Stimulated activated CD4-positive, alpha-beta T cell treated with anti-CD3 and anti-CD28 coated beads, Interleukin-1b, Interleukin-23, amount 100 ng/mL, for 1 hour (primary cell): ENCODE results near the gene NLGN1.

Source experiments
- DNase-seq, 2 donors: peaks; one replicate each; pipeline ENCODE4 v3.0.0-alpha.2; 2020; ENCODE audit warnings: low read depth in 2 of 2

NLGN1 gene

DNA sequence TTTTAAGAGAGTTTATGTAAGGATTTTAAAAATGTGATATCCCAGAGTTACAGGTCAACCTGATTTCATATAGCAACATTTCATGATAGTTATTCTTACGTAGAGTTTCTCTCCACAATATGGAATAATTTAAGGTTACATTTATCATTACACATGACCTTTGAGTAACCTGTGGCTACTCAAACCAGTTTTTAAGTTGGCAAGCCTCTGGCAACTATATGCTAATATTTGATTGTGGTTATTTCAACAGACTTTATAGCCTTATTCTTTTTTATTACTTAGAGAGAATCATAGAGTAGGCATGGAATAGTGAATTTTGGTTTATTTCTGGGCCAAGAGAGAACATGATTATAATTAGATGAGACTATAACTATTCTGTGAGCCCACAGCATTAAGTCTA is 504.9 kb downstream of the NLGN1 start:
- DNase-seq, result no peak

DNA sequence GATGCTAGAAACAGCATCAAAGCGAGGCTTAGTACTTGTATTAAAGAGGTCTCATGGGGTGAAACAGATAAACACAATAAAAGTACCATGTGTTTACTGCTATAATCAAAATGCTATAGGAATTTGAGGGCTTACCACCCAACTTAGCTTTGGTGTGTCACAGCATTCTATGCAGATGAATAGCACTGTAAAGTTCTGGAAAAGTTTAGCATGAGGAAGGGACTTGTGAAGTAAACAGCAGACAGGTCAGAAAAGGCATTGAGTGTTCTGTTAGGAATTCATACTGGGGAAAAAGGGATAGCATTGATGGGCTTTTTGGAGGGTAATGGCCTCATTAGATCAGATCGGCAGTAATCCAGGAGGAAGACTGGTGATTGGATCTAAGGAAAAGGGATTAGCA is 505.3 kb downstream of the NLGN1 start:
- DNase-seq, result no peak

DNA sequence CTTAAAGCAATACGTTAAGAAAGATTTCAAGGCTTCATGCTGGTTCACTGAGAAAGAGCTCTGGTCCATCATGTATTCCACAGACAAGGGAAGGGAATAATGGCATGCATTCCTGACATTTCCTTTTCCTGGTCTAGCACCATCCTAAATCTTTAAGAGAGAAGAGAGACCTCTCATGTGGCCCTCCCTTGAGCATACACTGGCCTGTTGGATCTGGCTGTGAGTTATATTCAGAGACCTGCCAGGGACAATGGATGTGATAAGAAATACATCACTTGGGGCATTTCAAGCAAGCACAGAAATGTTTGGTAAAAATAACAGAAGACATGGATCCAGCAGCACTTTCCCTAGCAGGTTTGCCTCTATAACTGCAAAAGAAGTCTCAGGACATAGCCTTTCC is 507.8 kb downstream of the NLGN1 start:
- DNase-seq, result no peak

DNA sequence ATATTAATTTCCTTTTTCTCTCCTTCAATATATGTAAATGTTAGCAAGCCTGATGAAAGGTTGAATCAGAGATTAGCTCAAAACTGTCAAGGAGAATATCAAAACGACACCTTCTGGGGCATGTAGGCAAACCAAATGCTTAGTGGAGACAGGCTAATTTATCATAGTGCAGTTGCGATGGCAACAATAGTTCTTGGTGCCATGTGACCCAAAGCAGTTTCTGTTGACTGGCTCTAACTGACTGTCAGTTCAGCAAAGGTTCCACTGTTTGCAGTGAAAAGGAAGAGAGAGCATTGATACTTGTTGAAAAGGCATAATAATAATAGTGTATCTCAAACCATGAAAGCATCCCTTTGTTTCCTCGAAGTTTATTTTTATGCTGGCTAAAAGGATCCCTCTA is 513.9 kb downstream of the NLGN1 start:
- no peak for DNase-seq

DNA sequence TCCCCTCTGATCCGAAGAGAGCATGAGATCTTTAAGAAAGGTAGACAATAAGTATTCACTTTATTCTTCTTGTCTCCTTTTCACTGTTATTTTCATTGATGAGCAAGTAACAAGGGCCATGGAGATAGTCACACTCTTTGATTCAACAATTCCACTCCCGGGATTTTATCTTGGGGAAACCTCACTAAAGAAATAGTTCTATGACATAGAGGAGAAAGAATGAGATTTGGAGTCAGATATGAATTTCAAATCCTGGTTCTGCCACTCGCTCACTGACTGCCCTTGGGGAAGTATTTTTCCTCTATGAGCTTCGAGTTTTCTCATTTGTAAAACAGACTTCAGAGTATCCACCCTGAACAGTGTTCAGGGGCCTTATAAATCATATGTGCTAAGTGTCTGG is 514.6 kb downstream of the NLGN1 start:
- DNase-seq, result no peak

DNA sequence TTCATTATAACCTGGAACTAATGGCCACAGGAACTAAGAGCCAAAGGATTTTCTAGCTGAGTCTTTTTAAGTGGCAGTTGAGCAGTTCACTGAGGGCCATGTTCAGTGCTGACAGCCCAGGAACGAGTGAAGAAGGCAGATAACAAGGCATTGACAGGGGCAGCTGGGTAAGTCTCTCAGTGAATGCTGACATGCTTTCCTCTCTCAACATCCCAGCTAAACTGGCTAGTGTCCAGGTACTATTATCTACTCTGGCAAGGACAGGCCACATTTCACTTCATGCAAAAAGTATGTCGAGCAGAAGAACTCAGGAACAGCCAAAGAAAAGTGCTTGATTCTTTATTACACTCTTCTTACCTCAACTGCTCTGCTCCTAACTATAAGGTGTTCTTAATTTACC is 515.9 kb downstream of the NLGN1 start:
- DNase-seq, result no peak

DNA sequence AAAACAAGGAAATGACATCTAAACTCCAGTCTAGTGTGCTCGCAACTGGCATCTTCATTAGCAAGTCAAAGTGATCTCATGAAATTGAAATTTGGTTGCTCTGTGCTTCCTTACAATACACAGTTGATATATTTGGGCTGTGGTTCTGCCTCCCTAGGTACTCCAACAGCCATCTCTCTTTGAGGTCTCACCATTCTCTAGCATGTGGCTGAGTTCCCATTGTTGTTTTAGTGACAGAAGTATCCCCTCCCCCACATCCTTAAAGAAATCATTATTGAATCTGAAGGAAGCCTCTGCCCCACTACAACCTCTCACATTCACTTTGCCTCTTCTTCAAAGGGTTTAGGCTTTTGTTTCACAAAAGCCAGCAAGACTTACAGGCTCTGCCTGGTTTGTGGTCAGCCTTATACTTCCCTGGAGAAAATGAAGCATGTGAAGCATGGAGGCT is 516.5 kb downstream of the NLGN1 start:
- no peak for DNase-seq

DNA sequence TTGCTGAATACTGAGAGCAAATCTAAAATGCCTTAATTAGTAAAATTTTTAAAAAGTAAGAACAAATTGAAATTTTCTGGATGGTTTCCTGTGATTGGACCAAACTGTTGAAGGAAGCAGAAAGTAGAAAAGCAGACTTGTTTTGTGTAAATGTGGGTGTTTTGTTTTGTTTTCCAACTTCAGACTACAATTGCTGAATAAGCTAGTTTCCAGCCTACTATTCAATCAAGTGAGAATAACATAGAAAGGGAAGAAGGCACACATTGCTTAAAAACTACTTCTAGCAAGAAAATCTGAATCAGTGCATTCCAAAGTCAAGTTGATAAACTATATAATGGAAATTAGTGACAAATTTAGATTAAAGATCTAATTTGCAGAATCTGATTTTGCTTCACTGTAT is 519.3 kb downstream of the NLGN1 start:
- no peak for DNase-seq

DNA sequence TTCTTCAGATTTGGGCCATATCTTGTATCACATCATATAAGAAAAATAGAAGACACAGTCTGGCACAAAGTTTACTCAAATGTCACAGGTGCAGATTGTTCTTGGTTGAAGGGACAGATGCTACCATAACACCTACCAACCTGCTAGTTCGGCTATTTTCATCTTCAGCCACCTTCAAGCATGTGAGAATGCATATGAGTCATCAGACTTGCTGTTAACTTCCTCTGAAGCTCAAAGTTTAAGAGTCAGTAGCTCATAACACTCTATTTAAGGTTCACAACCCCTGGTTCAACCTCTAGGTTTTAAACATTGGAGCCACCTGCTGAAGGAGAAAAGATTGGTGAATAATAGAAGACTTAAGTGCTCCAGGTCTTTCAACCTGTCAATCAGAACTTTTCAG is 522.8 kb downstream of the NLGN1 start:
- DNase-seq, result no peak

DNA sequence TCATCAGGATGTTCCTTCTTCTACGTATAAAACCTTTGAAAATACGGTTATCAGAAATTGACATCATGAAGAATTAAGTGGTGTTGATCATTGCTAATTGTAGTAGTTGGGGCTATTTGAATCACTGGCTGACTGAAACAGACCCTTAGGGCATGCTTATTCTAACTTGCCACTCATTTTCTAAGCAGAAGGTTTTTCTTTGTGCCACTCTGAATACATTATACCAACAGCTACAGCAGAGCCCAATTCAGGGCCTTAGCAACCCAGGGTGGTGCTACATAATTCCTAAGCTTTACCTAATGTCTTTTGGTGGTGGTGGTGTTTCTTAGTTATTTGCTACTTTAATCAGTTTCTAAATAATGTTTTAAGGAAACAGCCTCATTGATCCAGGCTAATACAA is 524.2 kb downstream of the NLGN1 start:
- no peak for DNase-seq

DNA sequence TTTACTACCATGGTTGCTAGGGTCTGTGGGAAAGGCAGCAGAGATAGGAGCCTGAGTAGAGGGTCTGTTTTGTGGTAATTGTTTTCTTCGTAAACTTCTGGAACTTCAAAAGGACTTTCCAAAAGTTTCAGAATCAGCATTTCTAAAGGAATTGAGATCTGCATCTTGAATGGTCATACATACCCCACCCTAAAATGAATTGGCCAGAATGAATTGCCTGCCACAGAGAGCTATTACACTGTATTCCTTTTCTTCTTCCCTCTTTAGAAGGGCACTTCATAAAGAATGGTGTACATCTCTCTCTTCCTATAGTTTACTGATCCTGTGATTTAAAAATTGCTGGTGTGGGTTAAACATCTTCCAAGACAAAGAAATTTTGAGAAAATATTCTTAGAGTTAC is 525.7 kb downstream of the NLGN1 start:
- no peak for DNase-seq

DNA sequence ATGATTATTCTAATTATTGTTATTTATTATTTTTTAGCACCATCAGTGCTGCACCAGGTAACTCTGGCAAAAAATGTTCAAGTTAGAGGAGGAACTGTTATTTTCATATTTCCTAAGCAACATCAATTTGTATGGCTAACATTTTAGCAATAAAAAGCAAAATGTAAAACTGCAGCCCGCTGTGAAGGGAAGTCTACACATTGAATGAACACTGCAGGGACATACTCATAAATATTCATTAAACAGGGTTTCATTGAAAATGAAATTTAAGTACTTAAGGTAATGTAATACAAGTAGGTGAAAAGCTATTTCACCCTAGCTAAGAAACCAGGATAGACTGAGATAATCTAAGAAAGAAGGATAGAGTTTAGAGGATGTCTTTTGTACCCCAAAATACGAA is 532.7 kb downstream of the NLGN1 start:
- DNase-seq, result no peak

DNA sequence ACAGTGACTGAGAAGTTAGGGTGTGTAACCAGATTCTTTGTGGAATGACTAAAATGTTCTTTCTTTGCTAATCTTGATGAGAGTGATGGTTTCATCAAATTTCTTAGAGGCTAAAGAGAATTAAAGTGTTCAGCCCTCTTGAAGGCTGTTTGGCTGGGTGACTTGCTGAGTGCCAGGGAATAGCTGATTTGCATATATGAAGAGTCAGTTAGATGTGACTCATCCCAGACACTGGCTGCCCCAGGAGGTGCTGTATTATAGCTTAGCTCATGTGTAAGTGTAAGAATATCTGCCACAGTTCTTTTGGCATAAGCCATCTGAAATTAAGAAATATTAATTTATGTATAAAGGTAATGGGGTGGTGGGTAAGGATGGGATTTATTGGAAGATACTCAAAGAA is 535.1 kb downstream of the NLGN1 start:
- no peak for DNase-seq

DNA sequence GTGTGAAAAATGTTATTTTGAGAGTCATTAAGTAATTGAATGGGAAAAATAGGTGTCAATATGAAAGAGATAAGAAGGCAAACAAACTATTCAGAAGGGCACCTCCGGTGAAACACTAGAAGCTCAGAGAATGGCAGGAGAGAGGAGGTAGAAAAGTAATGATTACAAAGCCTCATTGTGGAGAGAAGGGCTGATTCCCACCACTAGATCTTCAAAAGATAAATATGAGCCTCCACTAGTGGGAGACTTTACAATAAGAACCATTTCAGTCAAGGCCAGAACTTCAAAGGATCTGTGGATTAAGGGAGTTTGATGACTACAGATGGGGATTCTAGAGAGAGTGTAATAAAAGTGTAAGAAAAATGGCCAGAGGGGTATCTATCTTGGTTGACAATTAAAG is 535.6 kb downstream of the NLGN1 start:
- no peak for DNase-seq

DNA sequence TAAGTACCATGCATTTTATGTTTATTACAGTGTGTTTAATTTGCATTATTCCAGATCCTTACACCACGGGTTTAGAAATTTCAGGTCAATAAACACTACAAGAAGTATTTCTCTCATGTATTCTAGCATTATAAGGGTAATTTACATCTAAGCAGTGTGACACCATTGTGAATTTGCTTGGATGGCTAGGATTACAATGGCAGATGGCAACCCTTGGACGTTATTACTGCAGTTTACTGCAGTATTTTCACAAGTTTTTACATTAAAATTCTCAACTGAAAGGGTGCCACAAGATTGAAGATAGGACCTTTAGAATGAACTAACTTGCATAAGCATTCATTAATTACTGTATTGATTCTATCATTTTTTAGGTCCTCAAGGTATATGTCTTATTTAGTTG is 538.8 kb downstream of the NLGN1 start:
- DNase-seq, result no peak

DNA sequence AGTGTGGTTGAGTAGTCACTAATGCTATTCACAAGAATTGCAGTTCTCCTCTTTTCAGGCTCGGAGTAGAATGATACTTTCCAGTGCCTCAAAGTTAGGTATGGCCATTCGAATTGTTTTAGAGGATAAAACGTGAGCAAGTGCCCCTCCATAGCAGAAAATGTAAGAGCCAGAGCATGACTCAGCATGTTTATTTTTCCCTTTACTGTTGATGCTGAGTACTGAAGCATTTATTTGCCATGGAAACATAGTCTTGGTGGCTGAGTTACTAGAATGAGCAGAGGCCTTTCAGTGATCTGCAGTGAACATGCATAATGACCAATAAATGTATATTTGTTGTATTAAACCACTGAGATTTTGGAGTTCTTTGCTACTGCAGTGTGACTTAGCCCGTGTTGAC is 540.6 kb downstream of the NLGN1 start:
- DNase-seq, result no peak

DNA sequence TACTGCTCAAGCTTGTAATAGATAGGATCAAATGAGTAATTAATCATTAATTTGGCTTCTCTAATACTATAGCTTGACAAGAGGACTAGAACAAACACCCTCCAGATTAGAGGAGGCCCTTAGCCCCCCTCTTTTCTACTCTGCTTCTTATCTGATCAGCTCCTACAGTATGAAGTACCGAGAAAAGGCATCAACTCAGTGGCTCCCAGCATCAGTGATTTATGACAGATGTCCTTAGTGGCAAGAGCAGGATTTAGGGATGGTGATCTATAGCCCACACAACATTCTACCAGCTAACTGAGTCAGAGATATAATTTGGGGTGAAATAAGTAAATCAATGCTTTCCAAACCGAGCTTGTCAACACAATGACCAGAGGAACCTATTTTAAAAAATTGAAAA is 541.1 kb downstream of the NLGN1 start:
- DNase-seq, result no peak

DNA sequence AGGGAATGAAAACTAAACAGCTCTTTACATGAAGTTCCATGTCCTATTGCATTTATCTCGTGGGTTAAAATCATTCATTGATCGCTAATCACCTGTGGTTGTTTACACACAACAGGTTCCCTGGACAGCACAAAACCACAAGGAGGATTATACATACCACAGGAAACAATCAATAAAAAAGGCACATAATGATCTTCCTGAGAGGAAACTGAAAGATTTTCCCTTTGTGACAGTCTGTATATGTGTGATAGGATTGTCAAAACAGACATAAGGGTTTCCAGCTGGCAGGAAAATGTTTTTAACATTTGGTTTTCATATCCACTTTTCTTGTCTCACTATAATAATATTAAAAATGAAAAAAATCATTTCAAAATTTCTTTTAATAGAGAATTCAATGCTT is 541.8 kb downstream of the NLGN1 start:
- no peak for DNase-seq

DNA sequence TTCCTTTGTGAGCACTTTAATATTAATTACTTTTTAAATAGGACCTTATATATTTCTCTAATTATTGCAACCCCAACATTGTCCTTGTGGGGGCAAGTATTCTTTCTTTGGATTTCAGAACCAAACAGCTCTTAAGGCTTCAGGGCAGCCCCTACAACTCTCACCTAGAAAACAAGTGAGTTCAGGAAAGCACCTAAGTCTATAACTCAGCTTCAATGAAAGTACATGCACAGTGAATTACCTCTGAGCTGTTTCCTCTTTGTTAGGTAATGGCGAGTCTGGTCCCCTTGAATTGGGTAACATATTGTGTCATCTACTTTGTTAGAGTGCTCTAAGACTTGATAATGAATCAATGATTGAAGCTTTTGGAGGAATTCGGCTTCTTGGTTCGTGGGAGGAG is 545.7 kb downstream of the NLGN1 start:
- no peak for DNase-seq

DNA sequence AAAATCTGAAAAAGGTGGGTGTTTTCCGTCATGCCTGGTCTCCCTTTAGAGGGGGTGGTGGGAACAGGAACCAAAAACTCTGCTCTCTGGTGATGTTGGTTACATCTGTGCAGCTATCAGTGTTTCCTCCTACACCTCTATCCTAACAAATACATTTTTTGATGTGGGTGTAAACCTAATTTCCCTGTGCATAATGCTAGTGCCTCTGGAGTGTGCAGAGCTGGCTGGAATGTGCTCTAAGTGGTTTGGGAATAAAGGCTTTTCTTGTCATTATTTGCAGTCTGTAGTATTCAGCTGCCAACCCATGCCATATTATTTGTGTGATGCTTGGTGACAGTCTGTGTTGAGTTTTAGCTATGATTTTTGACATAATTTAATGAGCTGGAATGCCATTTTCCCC is 547.6 kb downstream of the NLGN1 start:
- no peak for DNase-seq

DNA sequence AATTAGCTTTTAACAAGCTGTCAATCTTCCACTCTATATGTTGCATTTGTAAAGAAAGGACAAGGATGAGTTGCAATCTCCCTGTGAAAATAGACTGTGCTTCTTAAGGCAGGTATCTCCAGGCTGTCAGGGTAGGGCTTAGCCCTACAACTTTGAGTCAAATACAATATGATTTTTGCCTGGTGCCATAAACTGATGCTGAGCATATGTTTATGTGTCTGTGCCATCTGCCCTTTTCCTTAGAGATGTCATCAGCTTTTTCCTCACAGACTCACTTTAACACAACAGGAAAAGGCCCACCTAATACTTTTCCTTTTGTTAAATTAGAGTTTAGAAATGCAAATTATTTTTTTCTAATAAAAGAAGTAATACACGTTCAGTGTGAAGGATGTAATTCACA is 548.3 kb downstream of the NLGN1 start:
- DNase-seq, result no peak

DNA sequence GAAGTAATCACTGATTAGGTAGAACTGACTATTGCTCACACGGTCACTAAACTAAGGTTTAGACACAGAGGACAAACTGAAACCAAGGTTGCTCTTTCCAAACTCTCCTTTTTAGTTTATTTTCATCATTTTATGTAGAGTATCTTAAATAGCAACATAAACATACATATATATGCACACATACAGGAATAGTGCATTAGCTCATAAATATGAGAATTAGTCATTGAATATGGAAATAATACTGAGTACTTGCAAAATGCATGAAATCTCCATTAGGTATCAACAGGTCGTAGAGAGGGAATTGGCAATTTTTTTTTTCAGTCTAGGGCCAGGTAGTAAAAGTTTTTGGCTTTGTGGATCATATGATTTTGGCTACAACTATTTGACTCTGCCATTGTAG is 557.1 kb downstream of the NLGN1 start:
- DNase-seq, result no peak

DNA sequence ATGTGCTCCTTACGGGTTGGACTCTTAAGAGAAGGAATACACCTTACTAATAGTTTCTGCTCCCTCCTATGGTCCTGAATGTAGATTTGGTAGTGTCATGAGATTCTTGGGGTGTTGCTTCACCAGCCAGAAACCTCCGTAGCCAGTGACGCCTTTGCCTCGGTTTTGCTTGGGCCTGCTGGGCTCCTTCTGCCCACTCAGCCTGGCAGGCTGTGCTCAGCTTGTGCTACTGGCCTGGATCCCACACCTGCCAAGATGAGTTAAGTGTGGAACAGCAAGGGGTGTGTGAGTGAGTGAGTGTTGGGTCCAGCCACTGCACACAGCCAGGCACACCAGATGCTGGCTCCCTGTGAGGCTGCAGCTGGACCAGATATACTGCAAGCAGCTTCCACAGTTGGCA is 560.1 kb downstream of the NLGN1 start:
- DNase-seq, result no peak

DNA sequence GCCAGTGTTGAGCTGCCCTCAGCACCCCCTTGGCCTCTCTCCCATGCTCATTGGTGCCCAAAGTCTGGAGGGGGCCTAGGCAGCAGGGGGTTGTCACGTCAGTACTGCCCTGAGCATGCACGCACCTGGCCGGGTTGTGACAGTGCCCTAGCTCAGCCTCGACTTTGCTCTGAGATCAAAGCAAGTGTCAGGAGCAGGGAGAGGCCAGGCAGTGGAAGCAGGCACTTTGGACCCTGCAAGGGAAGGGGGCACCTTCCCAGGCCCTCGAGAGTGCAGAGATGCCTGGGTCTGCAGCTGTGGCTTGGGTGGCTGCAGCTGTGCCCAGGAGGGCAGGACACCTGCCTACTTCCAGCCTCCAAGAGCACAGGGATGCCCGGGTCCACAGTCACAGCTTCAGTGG is 561.3 kb downstream of the NLGN1 start:
- DNase-seq, result no peak

DNA sequence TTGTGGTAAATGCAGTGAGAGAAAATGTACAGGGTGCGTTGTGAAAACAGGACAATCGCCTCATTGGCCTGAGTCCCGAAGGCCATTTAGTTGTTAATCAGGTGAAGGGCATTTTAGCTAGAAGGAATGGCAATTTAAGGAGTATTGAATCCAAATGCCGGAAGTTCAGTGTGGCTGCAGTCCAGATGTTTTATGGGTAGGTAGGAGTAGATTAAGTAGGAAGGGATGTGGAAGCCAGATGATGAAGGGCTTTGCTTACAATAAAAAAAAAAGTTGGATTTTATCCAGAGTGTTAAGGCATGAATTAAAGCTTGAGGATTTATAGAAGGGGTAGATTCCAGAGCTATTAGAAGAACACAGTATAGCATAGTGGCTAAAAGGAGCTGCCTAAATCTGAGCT is 572.7 kb downstream of the NLGN1 start:
- no peak for DNase-seq
